Epithelial cell of prostate (primary cell): Measurements from ENCODE around the gene TACR2.

Experiments used
- DNase-seq: peaks from one replicate; pipeline ENCODE4 v3.0.0-alpha.2; 2011; ENCODE audit warnings: low read depth, low spot score
- H3K27ac ChIP-seq: fragments of 450-650 bp; 2 replicates; pipeline ENCODE4 v1.5.1; 2017; ENCODE audit warnings: mild to moderate bottlenecking

The TACR2 gene

GRCh38 chr10:69377933-69378332, 38.8 kb downstream of the TACR2 start:
- no peak overlapping the region for H3K27ac ChIP-seq
- DNase-seq: no peak

GRCh38 chr10:69377191-69377590, 39.5 kb downstream of the TACR2 start:
- no peak overlapping the region for H3K27ac ChIP-seq
- no peak for DNase-seq

GRCh38 chr10:69376662-69377061, 40.1 kb downstream of the TACR2 start:
- H3K27ac ChIP-seq: no peak overlapping the region
- DNase-seq: no peak

GRCh38 chr10:69375307-69376151, 41.2 kb downstream of the TACR2 start:
- H3K27ac ChIP-seq: peak overlapping the region; percentile 45
- no peak for DNase-seq

- H3K27ac ChIP-seq: peak overlapping the region; percentile 45
- DNase-seq: no peak
Measured at GRCh38 chr10:69374931-69375306, 41.8 kb downstream of the TACR2 start.

- no peak for DNase-seq
Measured at GRCh38 chr10:69374242-69374641, 42.5 kb downstream of the TACR2 start.

GRCh38 chr10:69372126-69372980, 44.4 kb downstream of the TACR2 start:
- DNase-seq: no peak
- H3K27ac ChIP-seq: peak overlapping the region; percentile 45

More at GRCh38 chr10:69374242-69374641, 42.5 kb downstream of the TACR2 start:
- peak overlapping the region; percentile 45 for H3K27ac ChIP-seq

GRCh38 chr10:69367469-69367868, 49.2 kb downstream of the TACR2 start:
- no peak for DNase-seq
- H3K27ac ChIP-seq: no peak overlapping the region

GRCh38 chr10:69366738-69367137, 50.0 kb downstream of the TACR2 start:
- H3K27ac ChIP-seq: no peak overlapping the region
- DNase-seq: no peak

- peak overlapping the region; percentile 85 for H3K27ac ChIP-seq
- no peak for DNase-seq
Measured at GRCh38 chr10:69364232-69364940, 52.3 kb downstream of the TACR2 start.

GRCh38 chr10:69363666-69364065, 53.1 kb downstream of the TACR2 start:
- peak overlapping the region; percentile 85 for H3K27ac ChIP-seq
- DNase-seq: no peak

- H3K27ac ChIP-seq: peak overlapping the region; percentile 85
- no peak for DNase-seq
Measured at GRCh38 chr10:69362471-69362954, 54.2 kb downstream of the TACR2 start.

- H3K27ac ChIP-seq: peak overlapping the region; percentile 85
- DNase-seq: no peak
Measured at GRCh38 chr10:69361303-69361614, 55.5 kb downstream of the TACR2 start.

GRCh38 chr10:69360485-69361302, 56.0 kb downstream of the TACR2 start:
- H3K27ac ChIP-seq: peak overlapping the region; percentile 85
- peak; percentile 73 for DNase-seq

GRCh38 chr10:69359594-69359993, 57.1 kb downstream of the TACR2 start:
- DNase-seq: no peak
- H3K27ac ChIP-seq: peak overlapping the region; percentile 85

GRCh38 chr10:69359148-69359547, 57.6 kb downstream of the TACR2 start:
- peak overlapping the region; percentile 85 for H3K27ac ChIP-seq
- DNase-seq: no peak

GRCh38 chr10:69358148-69358795, 58.4 kb downstream of the TACR2 start:
- H3K27ac ChIP-seq: no peak overlapping the region
- DNase-seq: no peak

GRCh38 chr10:69356187-69356586, 60.5 kb downstream of the TACR2 start:
- DNase-seq: no peak
- no peak overlapping the region for H3K27ac ChIP-seq

GRCh38 chr10:69353977-69354635, 62.6 kb downstream of the TACR2 start:
- H3K27ac ChIP-seq: no peak overlapping the region
- no peak for DNase-seq
